ENCODE data around the gene TUBB2B.

- TF ChIP-seq POLR2AphosphoS5 (IDR thresholded peaks at IDR 0.05; ENCODE audit: low read depth, low read length), result no peak
- no peak for TF ChIP-seq POLR2A (IDR thresholded peaks at IDR 0.05; ENCODE audit: low read depth, low read length)
- no peak for TF ChIP-seq TAF1 (IDR thresholded peaks at IDR 0.05; ENCODE audit: low read depth, low read length)
- 0 out of 2 replicates have a peak, but pooled peaks have one; percentile 9 for TF ChIP-seq SPI1 (IDR thresholded peaks at IDR 0.05; ENCODE audit: low read depth, low read length)
- TF ChIP-seq POU2F2 (IDR thresholded peaks at IDR 0.05; ENCODE audit: low read depth, low read length), result no peak
These were observed 10.6 kb upstream of the TUBB2B start for GRCh38 chr6:3237761-3238662.
